ENCODE data around the gene CLECL1. TPM values are rescaled to one million over a fixed set of nuclear protein-coding genes. Genes with fewer than 3 reads are reported as not detected.

The CLECL1 gene
- polyA plus RNA-seq, 1 of the 3 experiments (the other 2 are of a cell fraction), result not detected

DNA sequence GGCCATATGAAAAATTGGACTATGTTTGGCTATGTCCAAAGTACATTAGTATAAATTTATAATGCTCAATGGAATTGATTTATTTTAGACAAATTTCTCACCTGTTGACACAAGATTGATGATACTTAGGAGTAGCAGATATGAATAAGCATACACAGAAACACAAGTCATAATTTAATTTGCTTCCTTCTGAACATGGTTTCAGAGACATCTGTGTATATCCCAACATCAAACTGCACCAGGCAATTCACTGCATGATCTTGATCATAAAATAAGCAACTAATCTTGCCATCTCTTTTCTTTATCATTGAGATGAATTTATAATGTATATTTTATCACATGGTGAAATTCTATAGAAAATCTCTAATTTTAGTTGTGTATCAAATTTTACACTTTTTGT, 3.8 kb downstream of the CLECL1 start:
- TF ChIP-seq GABPA (IDR thresholded peaks at IDR 0.05; ENCODE audit: low read depth), result no peak
- no peak for TF ChIP-seq TEAD4 (IDR thresholded peaks at IDR 0.05; ENCODE audit: borderline replicate concordance, insufficient read depth)
- TF ChIP-seq RCOR1 (IDR thresholded peaks at IDR 0.05; ENCODE audit: low read length), result no peak
- TF ChIP-seq, protein P1, sequence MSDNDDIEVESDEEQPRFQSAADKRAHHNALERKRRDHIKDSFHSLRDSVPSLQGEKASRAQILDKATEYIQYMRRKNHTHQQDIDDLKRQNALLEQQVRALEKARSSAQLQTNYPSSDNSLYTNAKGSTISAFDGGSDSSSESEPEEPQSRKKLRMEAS (IDR thresholded peaks at IDR 0.05; ENCODE audit: low read depth), result no peak
- TF ChIP-seq, protein P2, sequence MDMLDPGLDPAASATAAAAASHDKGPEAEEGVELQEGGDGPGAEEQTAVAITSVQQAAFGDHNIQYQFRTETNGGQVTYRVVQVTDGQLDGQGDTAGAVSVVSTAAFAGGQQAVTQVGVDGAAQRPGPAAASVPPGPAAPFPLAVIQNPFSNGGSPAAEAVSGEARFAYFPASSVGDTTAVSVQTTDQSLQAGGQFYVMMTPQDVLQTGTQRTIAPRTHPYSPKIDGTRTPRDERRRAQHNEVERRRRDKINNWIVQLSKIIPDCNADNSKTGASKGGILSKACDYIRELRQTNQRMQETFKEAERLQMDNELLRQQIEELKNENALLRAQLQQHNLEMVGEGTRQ (IDR thresholded peaks at IDR 0.05; ENCODE audit: borderline replicate concordance, low read depth, low read length), result no peak

DNA sequence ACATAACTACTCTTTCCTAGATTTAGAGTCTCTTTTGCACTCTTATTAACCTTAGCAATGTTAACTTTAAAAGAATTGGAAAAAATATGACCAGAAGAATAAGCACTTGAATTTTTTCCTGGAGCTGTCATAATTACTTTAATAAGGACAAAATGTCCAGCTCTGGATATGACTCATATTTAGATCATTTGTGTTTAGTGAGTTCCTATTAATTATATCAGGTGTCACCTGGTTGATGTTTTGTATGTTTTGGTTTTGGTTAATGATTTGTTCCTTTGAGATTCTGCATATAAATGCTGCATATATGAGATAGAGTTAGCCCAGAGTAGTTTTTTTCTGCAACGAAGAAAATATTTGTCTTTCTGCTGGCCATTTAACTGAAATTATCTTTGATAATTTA, 5.1 kb downstream of the CLECL1 start:
- 18% methylated on average over 1 of the region's 1 CpG for WGBS (ENCODE audit: low lambda C conversion rate)
- POLR2A ChIA-PET, result no interaction called here
- H3K4me2 ChIP-seq, result no peak overlapping the region
- H3K4me1 ChIP-seq (ENCODE audit: control insufficient read depth in 1 of 2, insufficient read depth in 2 of 2, low read depth in 1 of 2, low read length in 1 of 2), result no peaks in the 10 kb centered on the region
- no peaks in the 10 kb centered on the region for H3F3A ChIP-seq (replicated peaks; ENCODE audit: insufficient read depth)
- H3K9me3 ChIP-seq, result no peaks in the 10 kb centered on the region
- CTCF ChIA-PET, result interaction anchor here (1.0 to 1.8 kb wide), 2 partner anchors 19 to 398 kb away, joined by 3 to 4 read pairs; no protein-coding TSS in a partner anchor
- DNase-seq, result no peak
- no peak overlapping the region for H2AFZ ChIP-seq (ENCODE audit: low read depth)
- no peaks in the 10 kb centered on the region for H4K20me1 ChIP-seq (ENCODE audit: insufficient read depth)
- H3K36me3 ChIP-seq (replicated peaks in 1 of 2; ENCODE audit: control insufficient read depth in 1 of 2, insufficient read depth in 2 of 2, low read length in 1 of 2), result no peaks in the 10 kb centered on the region
- no peak overlapping the region for H3K4me3 ChIP-seq (ENCODE audit: low read depth in 2 of 2, low read length in 1 of 2)
- no peak overlapping the region for H3K9ac ChIP-seq
- no peak overlapping the region for H3K27ac ChIP-seq (ENCODE audit: low read depth in 2 of 2, low read length in 1 of 2)
- no peaks in the 10 kb centered on the region for H3K9me2 ChIP-seq
- peaks cover 13% of the 10 kb centered on the region; the same call in 1 of the 2 replicates for H3K27me3 ChIP-seq (ENCODE audit: insufficient read depth)
- no peaks in the 10 kb centered on the region for H3K79me2 ChIP-seq (ENCODE audit: insufficient read depth)
- TF ChIP-seq RCOR1 (IDR thresholded peaks at IDR 0.05; ENCODE audit: low read length), result no peak
- no peak for TF ChIP-seq GABPA (IDR thresholded peaks at IDR 0.05; ENCODE audit: low read depth)
- no peak for TF ChIP-seq EP300 (IDR thresholded peaks at IDR 0.05; ENCODE audit: borderline replicate concordance in 1 of 2, low read depth in 1 of 2, low read length in 1 of 2)
- TF ChIP-seq, protein P3, sequence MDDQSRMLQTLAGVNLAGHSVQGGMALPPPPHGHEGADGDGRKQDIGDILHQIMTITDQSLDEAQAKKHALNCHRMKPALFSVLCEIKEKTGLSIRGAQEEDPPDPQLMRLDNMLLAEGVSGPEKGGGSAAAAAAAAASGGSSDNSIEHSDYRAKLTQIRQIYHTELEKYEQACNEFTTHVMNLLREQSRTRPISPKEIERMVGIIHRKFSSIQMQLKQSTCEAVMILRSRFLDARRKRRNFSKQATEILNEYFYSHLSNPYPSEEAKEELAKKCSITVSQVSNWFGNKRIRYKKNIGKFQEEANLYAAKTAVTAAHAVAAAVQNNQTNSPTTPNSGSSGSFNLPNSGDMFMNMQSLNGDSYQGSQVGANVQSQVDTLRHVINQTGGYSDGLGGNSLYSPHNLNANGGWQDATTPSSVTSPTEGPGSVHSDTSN (IDR thresholded peaks at IDR 0.05), result no peak
- TF ChIP-seq, protein P2 (IDR thresholded peaks at IDR 0.05; ENCODE audit: borderline replicate concordance, low read depth, low read length), result no peak
- no peak for TF ChIP-seq TAF1 (IDR thresholded peaks at IDR 0.05; ENCODE audit: borderline replicate concordance, low read depth, low read length)
- no peak for TF ChIP-seq RXRA (IDR thresholded peaks at IDR 0.05; ENCODE audit: borderline replicate concordance, low read depth)
- TF ChIP-seq TEAD4 (IDR thresholded peaks at IDR 0.05; ENCODE audit: borderline replicate concordance, insufficient read depth), result no peak
- TF ChIP-seq, protein P4, sequence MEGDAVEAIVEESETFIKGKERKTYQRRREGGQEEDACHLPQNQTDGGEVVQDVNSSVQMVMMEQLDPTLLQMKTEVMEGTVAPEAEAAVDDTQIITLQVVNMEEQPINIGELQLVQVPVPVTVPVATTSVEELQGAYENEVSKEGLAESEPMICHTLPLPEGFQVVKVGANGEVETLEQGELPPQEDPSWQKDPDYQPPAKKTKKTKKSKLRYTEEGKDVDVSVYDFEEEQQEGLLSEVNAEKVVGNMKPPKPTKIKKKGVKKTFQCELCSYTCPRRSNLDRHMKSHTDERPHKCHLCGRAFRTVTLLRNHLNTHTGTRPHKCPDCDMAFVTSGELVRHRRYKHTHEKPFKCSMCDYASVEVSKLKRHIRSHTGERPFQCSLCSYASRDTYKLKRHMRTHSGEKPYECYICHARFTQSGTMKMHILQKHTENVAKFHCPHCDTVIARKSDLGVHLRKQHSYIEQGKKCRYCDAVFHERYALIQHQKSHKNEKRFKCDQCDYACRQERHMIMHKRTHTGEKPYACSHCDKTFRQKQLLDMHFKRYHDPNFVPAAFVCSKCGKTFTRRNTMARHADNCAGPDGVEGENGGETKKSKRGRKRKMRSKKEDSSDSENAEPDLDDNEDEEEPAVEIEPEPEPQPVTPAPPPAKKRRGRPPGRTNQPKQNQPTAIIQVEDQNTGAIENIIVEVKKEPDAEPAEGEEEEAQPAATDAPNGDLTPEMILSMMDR (IDR thresholded peaks at IDR 0.05), result no peak
- no peak for TF ChIP-seq YY1 (IDR thresholded peaks at IDR 0.05; ENCODE audit: low read depth)
- TF ChIP-seq MXI1 (IDR thresholded peaks at IDR 0.05; ENCODE audit: low read depth, low read length), result no peak
- no peak for TF ChIP-seq POLR2AphosphoS5 (IDR thresholded peaks at IDR 0.05; ENCODE audit: low read depth, low read length)
- TF ChIP-seq TCF12 (IDR thresholded peaks at IDR 0.05), result no peak
- no peak for TF ChIP-seq FOXM1 (IDR thresholded peaks at IDR 0.05; ENCODE audit: low read depth)
- TF ChIP-seq ELF1 (IDR thresholded peaks at IDR 0.05), result no peak
- TF ChIP-seq, protein P1 (IDR thresholded peaks at IDR 0.05; ENCODE audit: low read depth), result no peak
- no peak for TF ChIP-seq RAD21 (IDR thresholded peaks at IDR 0.05; ENCODE audit: low read length)
- TF ChIP-seq SMC3 (IDR thresholded peaks at IDR 0.05; ENCODE audit: low read depth, low read length), result no peak

More for the DNA sequence above, 3.8 kb downstream of the CLECL1 start:
- Histone ChIP-seq H2AFZ (ENCODE audit: low read depth) (no peak overlapping the region), H3K36me3 (replicated peaks in 1 of 2; ENCODE audit: control insufficient read depth in 1 of 2, insufficient read depth in 2 of 2, low read length in 1 of 2) (no peaks in the 10 kb centered on the region), H3K79me2 (ENCODE audit: insufficient read depth) (no peaks in the 10 kb centered on the region), H3K27ac (ENCODE audit: low read depth in 2 of 2, low read length in 1 of 2) (no peak overlapping the region), H3K27me3 (ENCODE audit: insufficient read depth) (peaks cover 13% of the 10 kb centered on the region; the same call in 1 of the 2 replicates), H3K4me3 (ENCODE audit: low read depth in 2 of 2, low read length in 1 of 2) (no peak overlapping the region), H3K9me2 (no peaks in the 10 kb centered on the region), H4K20me1 (ENCODE audit: insufficient read depth) (no peaks in the 10 kb centered on the region), H3K4me2 (no peak overlapping the region), H3K9ac (no peak overlapping the region), H3K4me1 (ENCODE audit: control insufficient read depth in 1 of 2, insufficient read depth in 2 of 2, low read depth in 1 of 2, low read length in 1 of 2) (no peaks in the 10 kb centered on the region), H3F3A (replicated peaks; ENCODE audit: insufficient read depth) (no peaks in the 10 kb centered on the region), H3K9me3 (no peaks in the 10 kb centered on the region)
- ChIA-PET CTCF (interaction anchor here (0.6 kb wide), 1 partner anchor 1417 kb away, joined by 3 read pairs; no protein-coding TSS in a partner anchor), POLR2A (no interaction called here)
- no peak for DNase-seq

Data from SK-N-SH (cell line).